GM12872 (cell line): Measurements from ENCODE around the gene STMN1.

Experiments
- CTCF ChIP-seq: IDR thresholded peaks from 3 replicates; pipeline ENCODE4 v1.5.1; 2011; ENCODE audit warnings: low read depth, mild to moderate bottlenecking, low read length, moderate library complexity; ENCODE audit not compliant: insufficient read depth

The STMN1 gene

GRCh38 chr1:25885602-25886001, 20.6 kb downstream of the STMN1 start:
- no peak for TF ChIP-seq CTCF

- TF ChIP-seq CTCF = no peak
Measured at GRCh38 chr1:25881266-25881665, 25.0 kb downstream of the STMN1 start.

- TF ChIP-seq CTCF = no peak
Measured at GRCh38 chr1:25880518-25880917, 25.7 kb downstream of the STMN1 start.

GRCh38 chr1:25879675-25880074, 26.5 kb downstream of the STMN1 start:
- no peak for TF ChIP-seq CTCF

- TF ChIP-seq CTCF = no peak
Measured at GRCh38 chr1:25878690-25879089, 27.5 kb downstream of the STMN1 start.

- no peak for TF ChIP-seq CTCF
Measured at GRCh38 chr1:25877155-25877554, 29.1 kb downstream of the STMN1 start.

GRCh38 chr1:25876693-25877077, 29.5 kb downstream of the STMN1 start:
- no peak for TF ChIP-seq CTCF
